ENCODE measurements around the gene MOSPD3. TPM values are rescaled to one million over a fixed set of nuclear protein-coding genes. Genes with fewer than 3 reads are reported as not detected.

Gene MOSPD3
- total RNA-seq, 1 experiment from 2014 or later, result 16.7 TPM

DNA sequence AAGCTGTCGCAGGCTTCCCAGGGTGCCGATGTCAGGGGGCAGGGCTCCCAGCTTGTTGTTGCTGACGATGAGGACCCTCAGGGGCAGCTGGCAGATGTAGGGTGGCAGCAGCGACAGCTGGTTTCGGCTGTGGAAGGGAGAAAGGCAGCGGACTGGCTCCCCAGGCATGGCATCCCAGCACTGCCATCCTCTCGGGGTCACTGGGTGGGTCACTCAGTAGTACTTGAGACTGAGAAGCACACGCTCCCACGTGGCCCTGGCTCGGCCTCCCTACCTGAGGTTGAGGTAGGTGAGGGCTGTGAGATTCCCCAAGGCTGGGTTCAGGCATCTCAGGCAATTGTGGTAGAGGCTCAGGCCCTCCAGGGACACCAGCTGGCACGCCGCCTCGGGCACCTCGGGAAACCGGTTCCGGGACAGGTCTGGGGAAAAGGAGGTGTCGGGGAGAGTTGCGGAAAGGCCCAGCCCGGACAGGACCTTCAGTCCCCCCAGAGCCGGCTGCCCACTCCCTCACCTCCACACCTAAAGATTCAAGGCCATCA lies 30.2 kb upstream of the MOSPD3 start:
- Histone ChIP-seq H4K5ac (ENCODE audit: insufficient read length, low read depth, low read length) (no peak overlapping the region), H3K9ac (ENCODE audit: extremely low read depth, insufficient read length, low read length) (no peak overlapping the region), H2BK15ac (ENCODE audit: low read depth, low read length) (no peak overlapping the region), H3K27ac (ENCODE audit: insufficient read length, low read depth, low read length) (no peak overlapping the region), H3K4me1 (ENCODE audit: insufficient read depth, low read length) (peaks cover 4% of the 10 kb centered on the region; the same call in 1 of the 2 replicates), H3K4me2 (ENCODE audit: insufficient read depth, insufficient read length, low read length) (no peak overlapping the region), H3K23ac (ENCODE audit: insufficient read length, low read depth, low read length) (no peak overlapping the region), H3K27me3 (ENCODE audit: insufficient read depth, low read length) (no peaks in the 10 kb centered on the region), H3K79me1 (ENCODE audit: insufficient read depth, low read depth, low read length, poor library complexity, severe bottlenecking) (no peaks in the 10 kb centered on the region), H3K23me2 (ENCODE audit: insufficient read length, low read depth, low read length, poor library complexity, severe bottlenecking) (peaks cover 8% of the 10 kb centered on the region), H2AFZ (ENCODE audit: low read length) (no peak overlapping the region), H3K18ac (ENCODE audit: insufficient read length, low read depth, low read length) (no peak overlapping the region), H2BK120ac (ENCODE audit: low read depth, low read length, poor library complexity, severe bottlenecking) (no peak overlapping the region), H3K4ac (ENCODE audit: low read depth, low read length) (no peak overlapping the region), H3K14ac (ENCODE audit: insufficient read depth, low read length) (no peak overlapping the region), H3K56ac (ENCODE audit: insufficient read length, low read depth, low read length) (no peak overlapping the region), H3K79me2 (ENCODE audit: insufficient read depth, low read length) (no peaks in the 10 kb centered on the region), H4K8ac (replicated peaks; ENCODE audit: insufficient read length, low read depth, low read length) (no peak overlapping the region), H4K20me1 (ENCODE audit: control insufficient read depth, insufficient read depth, insufficient read length) (no peaks in the 10 kb centered on the region), H2AK5ac (ENCODE audit: insufficient read length, low read length) (no peak overlapping the region), H3T11ph (ENCODE audit: low read length) (no peak overlapping the region), H3K9me3 (ENCODE audit: control insufficient read depth, low read depth, low read length) (no peaks in the 10 kb centered on the region), H2BK12ac (ENCODE audit: insufficient read length, low read depth, low read length) (no peak overlapping the region), H2BK5ac (ENCODE audit: insufficient read length, low read length) (no peak overlapping the region), H4K91ac (ENCODE audit: insufficient read length, low read depth, low read length) (no peak overlapping the region), H2BK20ac (ENCODE audit: low read depth, low read length, poor library complexity, severe bottlenecking) (no peak overlapping the region)
- H3K4me3 Mint-ChIP-seq, result no peak overlapping the region
- no peaks in the 10 kb centered on the region for H3K27me3 Mint-ChIP-seq (ENCODE audit: low read depth)
- H3K27ac Mint-ChIP-seq, result no peak overlapping the region
- no peak for DNase-seq
- H3K36me3 Mint-ChIP-seq (ENCODE audit: insufficient read depth in 1 of 3, low read depth in 3 of 3), result peaks cover 9 to 18% (median 17%) of the 10 kb centered on the region in 3 experiments; a peak in 6 of 7 replicates
- TF ChIP-seq, protein P1, sequence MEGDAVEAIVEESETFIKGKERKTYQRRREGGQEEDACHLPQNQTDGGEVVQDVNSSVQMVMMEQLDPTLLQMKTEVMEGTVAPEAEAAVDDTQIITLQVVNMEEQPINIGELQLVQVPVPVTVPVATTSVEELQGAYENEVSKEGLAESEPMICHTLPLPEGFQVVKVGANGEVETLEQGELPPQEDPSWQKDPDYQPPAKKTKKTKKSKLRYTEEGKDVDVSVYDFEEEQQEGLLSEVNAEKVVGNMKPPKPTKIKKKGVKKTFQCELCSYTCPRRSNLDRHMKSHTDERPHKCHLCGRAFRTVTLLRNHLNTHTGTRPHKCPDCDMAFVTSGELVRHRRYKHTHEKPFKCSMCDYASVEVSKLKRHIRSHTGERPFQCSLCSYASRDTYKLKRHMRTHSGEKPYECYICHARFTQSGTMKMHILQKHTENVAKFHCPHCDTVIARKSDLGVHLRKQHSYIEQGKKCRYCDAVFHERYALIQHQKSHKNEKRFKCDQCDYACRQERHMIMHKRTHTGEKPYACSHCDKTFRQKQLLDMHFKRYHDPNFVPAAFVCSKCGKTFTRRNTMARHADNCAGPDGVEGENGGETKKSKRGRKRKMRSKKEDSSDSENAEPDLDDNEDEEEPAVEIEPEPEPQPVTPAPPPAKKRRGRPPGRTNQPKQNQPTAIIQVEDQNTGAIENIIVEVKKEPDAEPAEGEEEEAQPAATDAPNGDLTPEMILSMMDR (conservative IDR thresholded peaks at IDR 0.05), result no peak
- no peaks in the 10 kb centered on the region for H3K9me3 Mint-ChIP-seq
- H3K4me1 Mint-ChIP-seq, result peaks cover 22 to 25% of the 10 kb centered on the region in 2 experiments
- no CpG with 5 or more reads among the region's 20 CpGs for WGBS (ENCODE audit: extremely low coverage, insufficient read length, low lambda C conversion rate)
